DND-41 (cell line): Measurements from ENCODE around the gene KISS1.

ENCODE experiments used
- ATAC-seq: fragments of 200-7000 bp; cut with Tn5 transposase; 3 replicates; pipeline ENCODE4 v1.9.1; 2021; ENCODE audit warnings: low read depth; ENCODE audit not compliant: insufficient read depth
- DNase-seq: peaks from one replicate; pipeline ENCODE4 v3.0.0-alpha.2; 2020
- H2AFZ ChIP-seq: 2 replicates; pipeline ENCODE4 v1.6.0; 2012; ENCODE audit warnings: low read depth, low read length
- H3K27ac ChIP-seq: 2 replicates; pipeline ENCODE4 v1.5.1; 2012; ENCODE audit warnings: low read length, inconsistent platforms
- H3K27me3 ChIP-seq: fragments of 200-600 bp; sonication (generic); 2 replicates; pipeline ENCODE4 v1.6.0; 2012; ENCODE audit warnings: low read length, mild to moderate bottlenecking, inconsistent platforms; ENCODE audit not compliant: insufficient read depth, poor library complexity
- H3K36me3 ChIP-seq: 2 replicates; pipeline ENCODE4 v1.5.1; 2012; ENCODE audit warnings: low read length, inconsistent platforms; ENCODE audit not compliant: insufficient read depth
- H3K4me1 ChIP-seq: 2 replicates; pipeline ENCODE4 v1.5.1; 2012; ENCODE audit warnings: mild to moderate bottlenecking, low read length; ENCODE audit not compliant: insufficient read depth
- H3K4me2 ChIP-seq: 2 replicates; pipeline ENCODE4 v1.6.0; 2012; ENCODE audit warnings: mild to moderate bottlenecking, moderate library complexity, low read length, inconsistent platforms; ENCODE audit not compliant: insufficient read depth
- H3K4me3 ChIP-seq, 2 experiments: fragments of 200-600 bp in 1 of 2; shearing (Covaris generic) in 1 of 2; 2 replicates each; pipeline ENCODE4 v1.5.1; 2012 to 2016; ENCODE audit warnings: inconsistent platforms in 2 of 2, low read length in 2 of 2, mild to moderate bottlenecking in 2 of 2, low read depth in 1 of 2, moderate library complexity in 1 of 2
- H3K79me2 ChIP-seq: 2 replicates; pipeline ENCODE4 v1.6.0; 2012; ENCODE audit warnings: low read length, inconsistent platforms; ENCODE audit not compliant: insufficient read depth
- H3K9ac ChIP-seq: 2 replicates; pipeline ENCODE4 v1.6.0; 2012; ENCODE audit warnings: low read depth, mild to moderate bottlenecking, inconsistent platforms, low read length, moderate library complexity
- H3K9me3 ChIP-seq: 2 replicates; pipeline ENCODE4 v1.5.1; 2012; ENCODE audit warnings: low read length, moderate library complexity, mild to moderate bottlenecking, inconsistent platforms; ENCODE audit not compliant: insufficient read depth, severe bottlenecking
- H4K20me1 ChIP-seq: 2 replicates; pipeline ENCODE4 v1.6.0; 2012; ENCODE audit warnings: low read length; ENCODE audit not compliant: insufficient read depth
- CTCF ChIP-seq: IDR thresholded peaks from 2 replicates; pipeline ENCODE4 v1.5.1; 2012; ENCODE audit warnings: borderline replicate concordance, low read length, moderate library complexity, mild to moderate bottlenecking; ENCODE audit not compliant: poor library complexity, severe bottlenecking; ENCODE audit errors: extremely low read depth
- EZH2 ChIP-seq: IDR thresholded peaks from 3 replicates; pipeline ENCODE4 v1.6.1; 2012; ENCODE audit warnings: borderline replicate concordance, low read depth, mild to moderate bottlenecking, moderate library complexity, low read length, inconsistent platforms; ENCODE audit not compliant: severe bottlenecking

KISS1 gene

GRCh38 chr1:204232526-204232925, 36.2 kb upstream of the KISS1 start:
- H3K9ac ChIP-seq = no peak overlapping the region
- H3K79me2 ChIP-seq = no peaks in the 10 kb centered on the region
- no peak overlapping the region for H3K4me3 ChIP-seq
- no peaks in the 10 kb centered on the region for H3K4me1 ChIP-seq
- H3K36me3 ChIP-seq = no peaks in the 10 kb centered on the region
- ATAC-seq (no peak), DNase-seq (no peak)
- H3K27ac ChIP-seq = no peak overlapping the region
- no peak overlapping the region for H3K4me2 ChIP-seq
- H4K20me1 ChIP-seq = no peaks in the 10 kb centered on the region
- H2AFZ ChIP-seq = no peak overlapping the region
- TF ChIP-seq EZH2 (no peak), CTCF (no peak)
- H3K27me3 ChIP-seq = peaks cover 7% of the 10 kb centered on the region
- H3K9me3 ChIP-seq = no peaks in the 10 kb centered on the region

GRCh38 chr1:204230211-204230610, 33.9 kb upstream of the KISS1 start:
- Histone ChIP-seq H3K9me3 (no peaks in the 10 kb centered on the region), H3K79me2 (no peaks in the 10 kb centered on the region), H4K20me1 (no peaks in the 10 kb centered on the region), H3K36me3 (no peaks in the 10 kb centered on the region), H3K9ac (no peak overlapping the region), H3K27ac (no peak overlapping the region), H3K4me3 (no peak overlapping the region), H3K4me1 (no peaks in the 10 kb centered on the region), H3K27me3 (peaks cover 7% of the 10 kb centered on the region), H3K4me2 (no peak overlapping the region), H2AFZ (no peak overlapping the region)
- no peak for ATAC-seq
- TF ChIP-seq EZH2 = no peak
- TF ChIP-seq CTCF = no peak
- no peak for DNase-seq

GRCh38 chr1:204228896-204229295, 32.6 kb upstream of the KISS1 start:
- H3K4me1 ChIP-seq = no peaks in the 10 kb centered on the region
- H2AFZ ChIP-seq = no peak overlapping the region
- no peaks in the 10 kb centered on the region for H4K20me1 ChIP-seq
- TF ChIP-seq EZH2 = no peak
- no peak for TF ChIP-seq CTCF
- no peak overlapping the region for H3K4me3 ChIP-seq
- no peaks in the 10 kb centered on the region for H3K79me2 ChIP-seq
- no peak overlapping the region for H3K27ac ChIP-seq
- no peak overlapping the region for H3K4me2 ChIP-seq
- no peak for ATAC-seq
- H3K9me3 ChIP-seq = no peaks in the 10 kb centered on the region
- no peaks in the 10 kb centered on the region for H3K36me3 ChIP-seq
- no peak for DNase-seq
- H3K9ac ChIP-seq = no peak overlapping the region
- H3K27me3 ChIP-seq = peaks cover 6% of the 10 kb centered on the region

GRCh38 chr1:204227996-204228785, 31.9 kb upstream of the KISS1 start:
- Histone ChIP-seq H3K36me3 (no peaks in the 10 kb centered on the region), H3K79me2 (no peaks in the 10 kb centered on the region), H3K9me3 (no peaks in the 10 kb centered on the region), H3K4me3 (no peak overlapping the region), H2AFZ (no peak overlapping the region), H4K20me1 (no peaks in the 10 kb centered on the region), H3K9ac (no peak overlapping the region), H3K27me3 (peaks cover 7% of the 10 kb centered on the region), H3K4me2 (no peak overlapping the region), H3K4me1 (no peaks in the 10 kb centered on the region), H3K27ac (no peak overlapping the region)
- ATAC-seq = no peak
- DNase-seq = no peak
- no peak for TF ChIP-seq CTCF
- TF ChIP-seq EZH2 = no peak
